Neutrophil (primary cell): Measurements from ENCODE around the gene SLC6A1.

Experiments
- H3K27ac ChIP-seq: fragments of 200-600 bp; sonication (generic); 2 replicates; pipeline ENCODE4 v1.5.1; 2016; ENCODE audit warnings: mild to moderate bottlenecking, moderate library complexity
- H3K27me3 ChIP-seq: fragments of 200-600 bp; sonication (generic); 2 replicates; pipeline ENCODE4 v1.6.0; 2016; ENCODE audit warnings: mild to moderate bottlenecking
- H3K36me3 ChIP-seq: fragments of 200-600 bp; sonication (generic); 2 replicates; pipeline ENCODE4 v1.5.1; 2017
- H3K4me1 ChIP-seq, 2 experiments: fragments of 200-600 bp in 1 of 2; sonication (generic) in 1 of 2; 1 replicate in 1 of 2; 2 replicates in 1 of 2; pipeline versions ENCODE4 v1.5.1 to v1.6.1; 2013 to 2016; ENCODE audit warnings: low read depth in 1 of 2, low read length in 1 of 2, mild to moderate bottlenecking in 1 of 2, moderate library complexity in 1 of 2; ENCODE audit not compliant: control insufficient read depth in 1 of 2, insufficient read depth in 1 of 2
- H3K4me3 ChIP-seq, 2 experiments: fragments of 200-600 bp in 1 of 2; sonication (generic) in 1 of 2; 1 replicate in 1 of 2; 2 replicates in 1 of 2; pipeline ENCODE4 v1.5.1; 2013 to 2016; ENCODE audit warnings: low read depth in 1 of 2, low read length in 1 of 2, mild to moderate bottlenecking in 1 of 2, moderate library complexity in 1 of 2
- H3K9me3 ChIP-seq: fragments of 200-600 bp; sonication (generic); 2 replicates; pipeline ENCODE4 v1.5.1; 2016
- CTCF ChIP-seq: fragments of 200-600 bp; sonication (generic); IDR thresholded peaks from 2 replicates; pipeline ENCODE4 v1.5.1; 2016; ENCODE audit warnings: antibody characterized with exemption

Gene SLC6A1

GRCh38 chr3:10949197-10949596 is 43.4 kb upstream of the SLC6A1 start:
- Histone ChIP-seq H3K9me3 (no peaks in the 10 kb centered on the region), H3K27me3 (peaks cover 12% of the 10 kb centered on the region), H3K36me3 (no peaks in the 10 kb centered on the region), H3K27ac (no peak overlapping the region), H3K4me1 (no peaks in the 10 kb centered on the region), H3K4me3 (no peak overlapping the region)
- no peak for TF ChIP-seq CTCF

- Histone ChIP-seq H3K36me3 (no peaks in the 10 kb centered on the region), H3K27ac (no peak overlapping the region), H3K9me3 (no peaks in the 10 kb centered on the region), H3K27me3 (peaks cover 20% of the 10 kb centered on the region), H3K4me1 (no peaks in the 10 kb centered on the region), H3K4me3 (no peak overlapping the region)
- TF ChIP-seq CTCF: no peak
Measured at GRCh38 chr3:10950476-10951294, 41.9 kb upstream of the SLC6A1 start.

- TF ChIP-seq CTCF: no peak
- Histone ChIP-seq H3K4me3 (no peak overlapping the region), H3K27ac (no peak overlapping the region)
Measured at GRCh38 chr3:10951295-10951926, 41.1 kb upstream of the SLC6A1 start.

GRCh38 chr3:10952525-10952924 is 40.0 kb upstream of the SLC6A1 start:
- Histone ChIP-seq H3K9me3 (no peaks in the 10 kb centered on the region), H3K27ac (no peak overlapping the region), H3K36me3 (no peaks in the 10 kb centered on the region), H3K4me3 (no peak overlapping the region), H3K27me3 (peaks cover 20% of the 10 kb centered on the region), H3K4me1 (no peaks in the 10 kb centered on the region)
- TF ChIP-seq CTCF: no peak

More at GRCh38 chr3:10951295-10951926, 41.1 kb upstream of the SLC6A1 start:
- H3K27me3 ChIP-seq: peaks cover 20% of the 10 kb centered on the region
- H3K36me3 ChIP-seq: no peaks in the 10 kb centered on the region
- H3K9me3 ChIP-seq: no peaks in the 10 kb centered on the region
- H3K4me1 ChIP-seq: no peaks in the 10 kb centered on the region

GRCh38 chr3:10954740-10955139 is 37.8 kb upstream of the SLC6A1 start:
- H3K36me3 ChIP-seq: no peaks in the 10 kb centered on the region
- H3K9me3 ChIP-seq: no peaks in the 10 kb centered on the region
- H3K4me3 ChIP-seq: no peak overlapping the region
- H3K27ac ChIP-seq: no peak overlapping the region
- no peak for TF ChIP-seq CTCF
- no peaks in the 10 kb centered on the region for H3K4me1 ChIP-seq
- H3K27me3 ChIP-seq: peaks cover 14% of the 10 kb centered on the region
